Heart left ventricle (tissue), 13 donors: ENCODE measurements around the gene WDR76.

Source experiments
- POLR2A ChIP-seq, 2 donors: fragments of 450-650 bp; IDR thresholded peaks; one replicate each; pipeline ENCODE4 v1.6.1; 2017; ENCODE audit warnings: antibody characterized with exemption in 2 of 2, mild to moderate bottlenecking in 2 of 2, moderate library complexity in 2 of 2
- TF ChIP-seq, protein P1 (sequence below), 12 donors: fragments of 200-600 bp; sonication (generic) in 4 of 12; IDR thresholded peaks; one replicate each; pipeline versions ENCODE4 v1.5.0 to v1.8.0; 2018 to 2022; ENCODE audit warnings: antibody characterized with exemption in 12 of 12, mild to moderate bottlenecking in 5 of 12
- donor health status: ischemic (EF 13 %, LVEDD 7.1; RV severe dilation, severe dysfunction).
- donor health status: DM: no; HTN: yes; CAD: no.
- donor health status: DM: no; HTN: no; CAD: no.
- donor health status: ischemic (EF 25% LVEDD 6.9; RV normal size, moderate dysfunction).
- donor health status: ischemic (EF 25% LVEDD 5.7; RV mildly dilated, moderate dysfunction).
- donor health status: ischemic (EF 35%, LVEDD 5.7; RV mildly dilated, moderate dysfunction).
- donor health status: nonischemic (EF 11% LVEDD 7.7; RV severe dilation, severe dysfunction).
- donor health status: DM: yes; HTN: yes; CAD: no.
- donor health status: PGD.
- donor health status: ischemic (EF 29% LVEDD 5.4; RV normal size, mild dysfunction).
- donor health status: nonischemic (EF 23%, LVEDD 6.1; RV moderate dilation, normal function).

GRCh38 chr15:43779016-43779415 lies 47.8 kb upstream of the WDR76 start:
- TF ChIP-seq POLR2A (IDR thresholded peaks at IDR 0.05): no peak
- TF ChIP-seq, protein P1, sequence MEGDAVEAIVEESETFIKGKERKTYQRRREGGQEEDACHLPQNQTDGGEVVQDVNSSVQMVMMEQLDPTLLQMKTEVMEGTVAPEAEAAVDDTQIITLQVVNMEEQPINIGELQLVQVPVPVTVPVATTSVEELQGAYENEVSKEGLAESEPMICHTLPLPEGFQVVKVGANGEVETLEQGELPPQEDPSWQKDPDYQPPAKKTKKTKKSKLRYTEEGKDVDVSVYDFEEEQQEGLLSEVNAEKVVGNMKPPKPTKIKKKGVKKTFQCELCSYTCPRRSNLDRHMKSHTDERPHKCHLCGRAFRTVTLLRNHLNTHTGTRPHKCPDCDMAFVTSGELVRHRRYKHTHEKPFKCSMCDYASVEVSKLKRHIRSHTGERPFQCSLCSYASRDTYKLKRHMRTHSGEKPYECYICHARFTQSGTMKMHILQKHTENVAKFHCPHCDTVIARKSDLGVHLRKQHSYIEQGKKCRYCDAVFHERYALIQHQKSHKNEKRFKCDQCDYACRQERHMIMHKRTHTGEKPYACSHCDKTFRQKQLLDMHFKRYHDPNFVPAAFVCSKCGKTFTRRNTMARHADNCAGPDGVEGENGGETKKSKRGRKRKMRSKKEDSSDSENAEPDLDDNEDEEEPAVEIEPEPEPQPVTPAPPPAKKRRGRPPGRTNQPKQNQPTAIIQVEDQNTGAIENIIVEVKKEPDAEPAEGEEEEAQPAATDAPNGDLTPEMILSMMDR (IDR thresholded peaks at IDR 0.05): no peak
